A549 treated with CORT108297 at 1 μM for 4 hours (cell line): ENCODE data around the gene ZRSR2. TPM values are rescaled to one million over a fixed set of nuclear protein-coding genes. Genes with fewer than 3 reads are reported as not detected.

Source experiments
- total RNA-seq: library from RNA; stranded (reverse); fragments of 200-300 nt; extraction: Qiagen RNA extraction; gene quantifications from 5 replicates; pipeline ENCODE4 v1.2.3, GENCODE V29; 2022

The ZRSR2 gene, protein sequence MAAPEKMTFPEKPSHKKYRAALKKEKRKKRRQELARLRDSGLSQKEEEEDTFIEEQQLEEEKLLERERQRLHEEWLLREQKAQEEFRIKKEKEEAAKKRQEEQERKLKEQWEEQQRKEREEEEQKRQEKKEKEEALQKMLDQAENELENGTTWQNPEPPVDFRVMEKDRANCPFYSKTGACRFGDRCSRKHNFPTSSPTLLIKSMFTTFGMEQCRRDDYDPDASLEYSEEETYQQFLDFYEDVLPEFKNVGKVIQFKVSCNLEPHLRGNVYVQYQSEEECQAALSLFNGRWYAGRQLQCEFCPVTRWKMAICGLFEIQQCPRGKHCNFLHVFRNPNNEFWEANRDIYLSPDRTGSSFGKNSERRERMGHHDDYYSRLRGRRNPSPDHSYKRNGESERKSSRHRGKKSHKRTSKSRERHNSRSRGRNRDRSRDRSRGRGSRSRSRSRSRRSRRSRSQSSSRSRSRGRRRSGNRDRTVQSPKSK
- 9.4 to 12.0 TPM (median 9.7 TPM) in 5 replicates for total RNA-seq

DNA sequence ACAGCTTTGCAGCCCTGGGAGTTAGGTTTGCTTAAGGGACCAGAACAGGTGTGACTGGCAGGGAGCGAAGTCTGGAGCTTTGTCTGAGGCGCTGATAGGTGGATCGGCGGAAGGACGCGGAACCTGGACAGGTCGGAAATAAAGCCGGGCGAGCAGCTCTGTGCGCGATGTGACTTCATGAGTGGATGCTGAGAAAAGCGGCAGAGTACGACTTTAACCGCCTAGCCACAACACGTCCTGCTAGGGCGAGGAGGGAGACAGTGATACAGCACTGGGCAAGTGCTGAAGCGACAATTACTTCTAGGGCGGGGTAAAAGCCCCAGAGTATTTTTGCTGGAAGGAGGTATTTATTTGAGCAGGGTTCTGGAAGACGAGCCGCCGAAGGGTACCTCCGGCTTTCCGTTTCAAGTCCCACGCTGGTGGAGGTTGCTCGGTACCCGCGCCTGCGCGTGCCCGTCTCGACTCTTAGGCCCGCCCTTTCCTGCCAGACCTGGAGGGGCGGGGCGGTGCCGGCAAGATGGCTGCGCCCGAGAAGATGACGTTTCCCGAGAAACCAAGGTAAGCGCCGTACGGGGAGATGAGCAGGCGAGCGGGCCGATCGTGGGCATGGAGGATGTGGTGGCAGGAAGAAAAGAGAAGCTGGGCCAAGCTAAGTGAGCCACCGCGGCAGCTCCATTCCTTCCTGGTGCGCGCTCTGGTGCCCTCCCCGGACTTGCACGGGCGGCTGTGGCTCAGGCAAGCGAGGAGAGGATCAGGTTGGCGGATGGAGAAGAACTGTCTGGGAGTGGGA is at the start of gene ZRSR2:
TSS of gene ZRSR2 (plus strand) at position 506 of the 790 bp plus-strand sequence. CDS start at position 518, 12 bp downstream.

GRCh38 chrX:15854712-15855567 is 64.7 kb downstream of the ZRSR2 start, which contains the start of gene AP1S2:
Gene AP1S2 (minus strand): TSS chrX:15854813. CDS start chrX:15852524, 2,289 bp downstream.

Other genes with a start within 250 kb of the ZRSR2 start
- not detected in 5 replicates for gene ACE2, start 189.5 kb upstream of the ZRSR2 start, total RNA-seq
- gene CLTRN, start 125.7 kb upstream of the ZRSR2 start, total RNA-seq = 0.92 to 1.4 TPM (median 1.0 TPM) in 5 replicates
- gene CA5B, start 52.2 kb upstream of the ZRSR2 start, total RNA-seq = 2.0 to 2.7 TPM (median 2.4 TPM) in 5 replicates
- gene AP1S2, start 64.3 kb downstream of the ZRSR2 start, total RNA-seq = 18.1 to 22.0 TPM (median 19.3 TPM) in 5 replicates